ENCODE measurements around the gene ITLN1. TPM values are rescaled to one million over a fixed set of nuclear protein-coding genes. Genes with fewer than 3 reads are reported as not detected.
"Not testable (repeated sequence)": the region's sequence is repeated elsewhere in the genome, so short reads cannot be mapped to it uniquely, and the experiment has no call there.

ITLN1 gene
- total and polyA plus RNA-seq, 4 donors = 0.86 to 110 (median 2.5) TPM

DNA sequence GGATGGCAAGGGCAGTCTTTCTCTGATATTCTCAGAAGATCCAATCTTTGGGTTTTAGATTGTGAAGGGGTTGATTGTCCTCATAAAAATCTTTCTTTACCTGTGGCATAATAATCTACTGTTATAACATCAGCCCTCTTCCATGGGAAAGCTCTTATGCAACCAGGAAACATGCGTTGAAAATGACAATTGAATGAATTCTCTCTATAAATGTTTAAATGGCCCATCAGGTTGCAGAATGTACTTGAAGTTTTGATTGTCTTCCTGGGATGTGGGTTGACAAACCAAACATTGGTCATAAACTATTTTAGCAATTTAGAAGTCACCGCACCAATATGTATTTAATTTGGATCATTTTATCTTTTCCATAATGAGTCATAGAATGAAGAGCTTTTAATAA lies 31.7 kb upstream of the ITLN1 start:
- WGBS, 2 donors = 67 to 82% methylated on average over 2 of the region's 2 CpGs
- no peaks in the 10 kb centered on the region for H3K36me3 ChIP-seq (ENCODE audit: control insufficient read depth in 4 of 4, insufficient read depth in 4 of 4, low read length in 4 of 4)
- H3K9me3 ChIP-seq (ENCODE audit: control insufficient read depth in 4 of 4, insufficient read depth in 3 of 4, low read length in 3 of 4) = peaks cover 0 to under 1% (median 0%) of the 10 kb centered on the region in 4 donors
- H3K9ac ChIP-seq (ENCODE audit: insufficient read depth in 1 of 2, low read length in 2 of 2) = no peak overlapping the region
- no peak overlapping the region for H3K27ac ChIP-seq (ENCODE audit: low read depth in 1 of 2, low read length in 1 of 2)
- TF ChIP-seq, protein P1, sequence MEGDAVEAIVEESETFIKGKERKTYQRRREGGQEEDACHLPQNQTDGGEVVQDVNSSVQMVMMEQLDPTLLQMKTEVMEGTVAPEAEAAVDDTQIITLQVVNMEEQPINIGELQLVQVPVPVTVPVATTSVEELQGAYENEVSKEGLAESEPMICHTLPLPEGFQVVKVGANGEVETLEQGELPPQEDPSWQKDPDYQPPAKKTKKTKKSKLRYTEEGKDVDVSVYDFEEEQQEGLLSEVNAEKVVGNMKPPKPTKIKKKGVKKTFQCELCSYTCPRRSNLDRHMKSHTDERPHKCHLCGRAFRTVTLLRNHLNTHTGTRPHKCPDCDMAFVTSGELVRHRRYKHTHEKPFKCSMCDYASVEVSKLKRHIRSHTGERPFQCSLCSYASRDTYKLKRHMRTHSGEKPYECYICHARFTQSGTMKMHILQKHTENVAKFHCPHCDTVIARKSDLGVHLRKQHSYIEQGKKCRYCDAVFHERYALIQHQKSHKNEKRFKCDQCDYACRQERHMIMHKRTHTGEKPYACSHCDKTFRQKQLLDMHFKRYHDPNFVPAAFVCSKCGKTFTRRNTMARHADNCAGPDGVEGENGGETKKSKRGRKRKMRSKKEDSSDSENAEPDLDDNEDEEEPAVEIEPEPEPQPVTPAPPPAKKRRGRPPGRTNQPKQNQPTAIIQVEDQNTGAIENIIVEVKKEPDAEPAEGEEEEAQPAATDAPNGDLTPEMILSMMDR (IDR thresholded peaks at IDR 0.05; ENCODE audit: control extremely low read depth, extremely low read depth) = no peak
- peaks cover 0 to 3% (median 0%) of the 10 kb centered on the region in 5 donors for H3K4me1 ChIP-seq (ENCODE audit: control insufficient read depth in 5 of 5, insufficient read depth in 5 of 5, low read length in 5 of 5)
- ATAC-seq (ENCODE audit: insufficient read depth, low FRiP score) (no peak), DNase-seq (no peak)
- H3K27me3 ChIP-seq (ENCODE audit: control insufficient read depth in 3 of 3, insufficient read depth in 3 of 3, low read length in 2 of 3) = peaks cover 0 to 3% (median 0%) of the 10 kb centered on the region in 3 donors
- no peak overlapping the region for H3K4me3 ChIP-seq

DNA sequence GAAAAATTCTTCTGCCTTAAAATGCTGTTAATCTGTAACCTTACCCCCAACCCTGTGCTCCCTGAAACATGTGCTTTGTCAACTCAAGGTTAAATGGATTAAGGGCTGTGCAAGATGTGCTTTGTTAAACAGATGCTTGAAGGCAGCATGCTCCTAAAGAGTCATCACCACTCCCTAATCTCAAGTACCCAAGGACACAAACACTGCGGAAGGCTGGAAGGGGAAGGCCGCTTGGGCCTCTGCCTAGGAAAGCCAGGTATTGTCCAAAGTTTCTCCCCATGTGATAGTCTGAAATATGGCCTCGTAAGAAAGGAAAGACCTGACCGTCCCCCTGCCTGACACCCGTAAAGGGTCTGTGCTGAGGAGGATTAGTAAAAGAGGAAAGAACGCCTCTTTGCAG lies 28.2 kb upstream of the ITLN1 start:
- not testable (repeated sequence) for H3K4me1 ChIP-seq (ENCODE audit: control insufficient read depth in 5 of 5, insufficient read depth in 5 of 5, low read length in 5 of 5)
- WGBS, 2 donors = 64 to 68% methylated on average over 6 of the region's 6 CpGs

DNA sequence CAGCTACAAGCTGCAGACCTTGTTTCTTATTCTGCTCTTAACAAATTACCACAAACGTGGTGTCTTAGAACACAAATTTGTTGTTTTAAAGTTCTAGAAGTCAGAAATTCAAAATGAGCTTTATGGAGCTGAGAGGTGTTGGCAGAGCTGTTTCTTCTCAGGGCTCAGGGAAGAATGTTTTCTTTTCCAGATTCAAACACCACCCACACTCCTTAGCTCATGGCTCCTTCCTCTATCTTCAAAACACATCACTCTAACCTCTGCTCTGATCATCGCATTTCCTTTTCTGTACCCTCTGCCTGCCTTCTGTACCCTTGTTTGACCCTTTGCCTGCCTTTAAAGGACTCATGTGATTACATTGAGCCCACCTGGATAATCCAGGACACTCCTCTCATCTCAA lies 26.9 kb upstream of the ITLN1 start:
- 34 to 69% methylated on average over 2 of the region's 2 CpGs for WGBS, 2 donors
- Histone ChIP-seq H3K9ac (ENCODE audit: insufficient read depth in 1 of 2, low read length in 2 of 2) (no peak overlapping the region), H3K4me3 (no peak overlapping the region), H3K27me3 (ENCODE audit: control insufficient read depth in 3 of 3, insufficient read depth in 3 of 3, low read length in 2 of 3) (peaks cover 0 to 3% (median 0%) of the 10 kb centered on the region in 3 donors), H3K9me3 (ENCODE audit: control insufficient read depth in 4 of 4, insufficient read depth in 3 of 4, low read length in 3 of 4) (no peaks in the 10 kb centered on the region), H3K27ac (ENCODE audit: low read depth in 1 of 2, low read length in 1 of 2) (peak overlapping the region in 1 of 2 donors; percentile 70), H3K36me3 (ENCODE audit: control insufficient read depth in 4 of 4, insufficient read depth in 4 of 4, low read length in 4 of 4) (no peaks in the 10 kb centered on the region), H3K4me1 (ENCODE audit: control insufficient read depth in 5 of 5, insufficient read depth in 5 of 5, low read length in 5 of 5) (peaks cover 0 to 6% (median 2%) of the 10 kb centered on the region in 5 donors)
- ATAC-seq (ENCODE audit: insufficient read depth, low FRiP score) = no peak
- DNase-seq = no peak
- TF ChIP-seq, protein P1 (IDR thresholded peaks at IDR 0.05; ENCODE audit: control extremely low read depth, extremely low read depth) = no peak

More for the DNA sequence above, 28.2 kb upstream of the ITLN1 start:
- H3K27me3 ChIP-seq (ENCODE audit: control insufficient read depth in 3 of 3, insufficient read depth in 3 of 3, low read length in 2 of 3); ATAC-seq (ENCODE audit: insufficient read depth, low FRiP score); H3K27ac ChIP-seq (ENCODE audit: low read depth in 1 of 2, low read length in 1 of 2); H3K9ac ChIP-seq (ENCODE audit: insufficient read depth in 1 of 2, low read length in 2 of 2); H3K4me3 ChIP-seq; H3K36me3 ChIP-seq (ENCODE audit: control insufficient read depth in 4 of 4, insufficient read depth in 4 of 4, low read length in 4 of 4); H3K9me3 ChIP-seq (ENCODE audit: control insufficient read depth in 4 of 4, insufficient read depth in 3 of 4, low read length in 3 of 4): not testable (repeated sequence)
- peak in 1 of 3 donors; percentile 15 for DNase-seq

DNA sequence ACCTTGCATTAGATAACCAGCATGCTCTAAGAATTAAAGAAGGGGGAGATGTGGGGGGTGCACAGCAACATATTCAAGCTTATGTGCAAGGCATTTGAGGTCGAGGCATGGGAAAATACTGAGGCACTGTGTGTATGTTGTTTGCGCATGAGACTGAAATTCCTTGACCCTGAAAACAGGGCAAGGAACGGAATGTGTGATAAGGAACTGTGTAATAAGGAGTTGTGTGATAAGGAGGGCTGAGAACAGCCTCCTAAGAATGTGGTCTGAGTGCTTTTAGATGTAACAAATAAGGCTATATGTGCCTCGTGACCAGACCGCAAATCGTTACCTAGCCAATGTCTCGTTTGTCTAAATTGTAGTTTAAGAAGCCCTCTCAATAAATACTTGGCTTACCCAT lies 26.5 kb upstream of the ITLN1 start:
- TF ChIP-seq, protein P1 (IDR thresholded peaks at IDR 0.05; ENCODE audit: control extremely low read depth, extremely low read depth) = no peak
- Histone ChIP-seq H3K4me3 (no peak overlapping the region), H3K4me1 (ENCODE audit: control insufficient read depth in 5 of 5, insufficient read depth in 5 of 5, low read length in 5 of 5) (peaks cover 0 to 6% (median 2%) of the 10 kb centered on the region in 5 donors), H3K27me3 (ENCODE audit: control insufficient read depth in 3 of 3, insufficient read depth in 3 of 3, low read length in 2 of 3) (peaks cover 0 to 3% (median 0%) of the 10 kb centered on the region in 3 donors), H3K27ac (ENCODE audit: low read depth in 1 of 2, low read length in 1 of 2) (peak overlapping the region in 1 of 2 donors; percentile 15), H3K9me3 (ENCODE audit: control insufficient read depth in 4 of 4, insufficient read depth in 3 of 4, low read length in 3 of 4) (no peaks in the 10 kb centered on the region), H3K9ac (ENCODE audit: insufficient read depth in 1 of 2, low read length in 2 of 2) (no peak overlapping the region), H3K36me3 (ENCODE audit: control insufficient read depth in 4 of 4, insufficient read depth in 4 of 4, low read length in 4 of 4) (no peaks in the 10 kb centered on the region)
- 34 to 58% methylated on average over 7 of the region's 7 CpGs for WGBS, 2 donors
- DNase-seq (peak; percentile 27 to 66 (median 44)), ATAC-seq (ENCODE audit: insufficient read depth, low FRiP score) (peak; percentile 87)
